Measurements from ENCODE around the gene PSPH.
A peak's percentile ranks its signal among the peaks of the same experiment; 100 is the strongest.
"Not testable (repeated sequence)": the region's sequence is repeated elsewhere in the genome, so short reads cannot be mapped to it uniquely, and the experiment has no call there.

Gene PSPH

GRCh38 chr7:56051339-56052191, at the start of gene PSPH, which contains the start of gene CCT6A:
Gene PSPH (minus strand): TSS chr7:56051444. CDS start chr7:56021212, 30,232 bp downstream.
Gene CCT6A (plus strand): TSS chr7:56051765. CDS start chr7:56051849, 84 bp downstream.
- DNase-seq, result peak; percentile 99

- DNase-seq, result no peak
These were observed 48.4 kb upstream of the PSPH start for GRCh38 chr7:56099653-56100052.

GRCh38 chr7:56098187-56099008, 47.2 kb upstream of the PSPH start:
- DNase-seq, result not testable (repeated sequence)

GRCh38 chr7:56097700-56098099, 46.5 kb upstream of the PSPH start:
- no peak for DNase-seq

GRCh38 chr7:56092789-56093531, 41.7 kb upstream of the PSPH start, which contains the start of gene PHKG1:
Gene PHKG1 (minus strand): TSS chr7:56092952. CDS start chr7:56088941, 4,011 bp downstream.
- DNase-seq, result peak; percentile 64

- DNase-seq, result not testable (repeated sequence)
These were observed 41.1 kb upstream of the PSPH start for GRCh38 chr7:56092388-56092787.

GRCh38 chr7:56091591-56091990, 40.3 kb upstream of the PSPH start:
- no peak for DNase-seq

GRCh38 chr7:56087445-56087844, 36.2 kb upstream of the PSPH start:
- no peak for DNase-seq

GRCh38 chr7:56086761-56087160, 35.5 kb upstream of the PSPH start:
- DNase-seq, result no peak

GRCh38 chr7:56083150-56083785, 32.0 kb upstream of the PSPH start:
- peak; percentile 20 for DNase-seq

- DNase-seq, result no peak
These were observed 30.5 kb upstream of the PSPH start for GRCh38 chr7:56081626-56082340.

- not testable (repeated sequence) for DNase-seq
These were observed 29.6 kb upstream of the PSPH start for GRCh38 chr7:56080726-56081435.

GRCh38 chr7:56079450-56080185, 28.4 kb upstream of the PSPH start:
- DNase-seq, result peak; percentile 81

- no peak for DNase-seq
These were observed 27.0 kb upstream of the PSPH start for GRCh38 chr7:56078196-56078595.

GRCh38 chr7:56077681-56078080, 26.4 kb upstream of the PSPH start:
- no peak for DNase-seq

GRCh38 chr7:56074371-56074791, 23.1 kb upstream of the PSPH start:
- peak; percentile 63 for DNase-seq

- not testable (repeated sequence) for DNase-seq
These were observed 15.1 kb upstream of the PSPH start for GRCh38 chr7:56066376-56066775.

- DNase-seq, result peak; percentile 82
These were observed 12.8 kb upstream of the PSPH start, which contains the start of gene SUMF2 for GRCh38 chr7:56063882-56064625. Gene SUMF2 (plus strand): TSS chr7:56064286. CDS start chr7:56064312, 26 bp downstream.

- no peak for DNase-seq
These were observed 12.2 kb upstream of the PSPH start for GRCh38 chr7:56063500-56063881.
